Measurements from ENCODE around the gene CMBL.

GRCh38 chr5:10329820-10330481 lies 22.2 kb upstream of the CMBL start:
- TF ChIP-seq FOXM1 (IDR thresholded peaks at IDR 0.05; ENCODE audit: borderline replicate concordance) (no peak), HDGF (IDR thresholded peaks at IDR 0.05; ENCODE audit: borderline replicate concordance) (no peak), NFRKB (IDR thresholded peaks at IDR 0.05) (no peak), SP1 (IDR thresholded peaks at IDR 0.05) (no peak), ARNT (IDR thresholded peaks at IDR 0.05) (no peak), CTBP1 (IDR thresholded peaks at IDR 0.05; ENCODE audit: borderline replicate concordance) (no peak), FOXK2 (IDR thresholded peaks at IDR 0.05) (no peak), BHLHE40 (IDR thresholded peaks at IDR 0.05; ENCODE audit: borderline replicate concordance) (no peak)

Measured in HEK293T (cell line).